Large intestine (tissue), 3 donors: ENCODE measurements around the gene SLC2A13. TPM values are rescaled to one million over a fixed set of nuclear protein-coding genes. Genes with fewer than 3 reads are reported as not detected.
"Not testable (repeated sequence)": the region's sequence is repeated elsewhere in the genome, so short reads cannot be mapped to it uniquely, and the experiment has no call there.

Experiments used
- DNase-seq, 2 donors: peaks; one replicate each; pipeline versions ENCODE4 v3.0.0 to v3.0.0-alpha.2; 2013
- H3K27ac ChIP-seq: one replicate; pipeline ENCODE4 v1.5.1; 2013; ENCODE audit warnings: low read length
- H3K27me3 ChIP-seq: 2 replicates; pipeline ENCODE4 v1.6.1; 2013; ENCODE audit warnings: low read length; ENCODE audit not compliant: control insufficient read depth, insufficient read depth
- H3K36me3 ChIP-seq: 2 replicates; pipeline ENCODE4 v1.6.1; 2013; ENCODE audit warnings: low read length; ENCODE audit not compliant: control insufficient read depth, insufficient read depth
- H3K4me1 ChIP-seq: one replicate; pipeline ENCODE4 v1.6.1; 2013; ENCODE audit warnings: low read length; ENCODE audit not compliant: control insufficient read depth, insufficient read depth
- H3K4me3 ChIP-seq: one replicate; pipeline ENCODE4 v1.5.1; 2013; ENCODE audit warnings: low read length
- H3K9me3 ChIP-seq: one replicate; pipeline ENCODE4 v1.6.1; 2013; ENCODE audit warnings: mild to moderate bottlenecking, low read depth, low read length, moderate library complexity; ENCODE audit not compliant: control insufficient read depth
- WGBS: methylation state at CpG from one replicate; pipeline ENCODE4 v1.1.5; 2013; ENCODE audit warnings: low lambda C conversion rate; ENCODE audit not compliant: insufficient coverage; 5-methylcytosine and 5-hydroxymethylcytosine counted together
- polyA plus RNA-seq: library from polyadenylated mRNA; unstranded; fragments of 120-200 nt; gene quantifications from one replicate; pipeline ENCODE4 v1.2.1, GENCODE V29; 2013

Gene SLC2A13
- polyA plus RNA-seq, 1 donor, result 21.4 TPM

- Histone ChIP-seq H3K36me3 (no peaks in the 10 kb centered on the region), H3K9me3 (no peaks in the 10 kb centered on the region), H3K4me1 (no peaks in the 10 kb centered on the region), H3K27me3 (no peaks in the 10 kb centered on the region), H3K4me3 (no peak overlapping the region), H3K27ac (no peak overlapping the region)
- WGBS, result 89% methylated on average over 1 of the region's 14 CpGs
- no peak for DNase-seq
These were observed 159.3 kb downstream of the SLC2A13 start for GRCh38 chr12:39946361-39947280.

- Histone ChIP-seq H3K9me3 (no peaks in the 10 kb centered on the region), H3K27me3 (no peaks in the 10 kb centered on the region), H3K4me1 (no peaks in the 10 kb centered on the region), H3K27ac (no peak overlapping the region), H3K36me3 (no peaks in the 10 kb centered on the region), H3K4me3 (no peak overlapping the region)
- WGBS, result no CpG with 5 or more reads among the region's 1 CpG
- DNase-seq, result no peak
These were observed 168.8 kb downstream of the SLC2A13 start for GRCh38 chr12:39937119-39937518.

- no CpG with 5 or more reads among the region's 2 CpGs for WGBS
- no peak for DNase-seq
- Histone ChIP-seq H3K4me1 (no peaks in the 10 kb centered on the region), H3K36me3 (no peaks in the 10 kb centered on the region), H3K4me3 (no peak overlapping the region), H3K27me3 (no peaks in the 10 kb centered on the region), H3K9me3 (no peaks in the 10 kb centered on the region), H3K27ac (no peak overlapping the region)
These were observed 170.0 kb downstream of the SLC2A13 start for GRCh38 chr12:39935839-39936238.

GRCh38 chr12:39935275-39935674 lies 170.6 kb downstream of the SLC2A13 start:
- DNase-seq, result no peak
- WGBS, result no CpG with 5 or more reads among the region's 1 CpG
- H3K27ac ChIP-seq, result no peak overlapping the region

GRCh38 chr12:39931857-39932256 lies 174.0 kb downstream of the SLC2A13 start:
- Histone ChIP-seq H3K36me3 (no peaks in the 10 kb centered on the region), H3K4me1 (no peaks in the 10 kb centered on the region), H3K27me3 (no peaks in the 10 kb centered on the region), H3K9me3 (no peaks in the 10 kb centered on the region), H3K27ac (no peak overlapping the region), H3K4me3 (no peak overlapping the region)
- DNase-seq, result no peak

More at GRCh38 chr12:39935275-39935674, 170.6 kb downstream of the SLC2A13 start:
- no peaks in the 10 kb centered on the region for H3K4me1 ChIP-seq
- no peaks in the 10 kb centered on the region for H3K27me3 ChIP-seq
- no peaks in the 10 kb centered on the region for H3K9me3 ChIP-seq
- H3K4me3 ChIP-seq, result no peak overlapping the region
- H3K36me3 ChIP-seq, result no peaks in the 10 kb centered on the region

GRCh38 chr12:39931231-39931630 lies 174.7 kb downstream of the SLC2A13 start:
- no peaks in the 10 kb centered on the region for H3K4me1 ChIP-seq
- no peak overlapping the region for H3K27ac ChIP-seq
- no peak for DNase-seq
- H3K9me3 ChIP-seq, result no peaks in the 10 kb centered on the region
- no peaks in the 10 kb centered on the region for H3K36me3 ChIP-seq
- WGBS, result no CpG with 5 or more reads among the region's 4 CpGs
- no peaks in the 10 kb centered on the region for H3K27me3 ChIP-seq
- H3K4me3 ChIP-seq, result no peak overlapping the region

- H3K27ac ChIP-seq, result no peak overlapping the region
- no peak for DNase-seq
- H3K4me1 ChIP-seq, result no peaks in the 10 kb centered on the region
- no peaks in the 10 kb centered on the region for H3K36me3 ChIP-seq
- WGBS, result 69% methylated on average over 2 of the region's 3 CpGs
- no peak overlapping the region for H3K4me3 ChIP-seq
- no peaks in the 10 kb centered on the region for H3K27me3 ChIP-seq
- H3K9me3 ChIP-seq, result no peaks in the 10 kb centered on the region
These were observed 175.8 kb downstream of the SLC2A13 start for GRCh38 chr12:39930101-39930500.

GRCh38 chr12:39928181-39928899 lies 177.5 kb downstream of the SLC2A13 start:
- Histone ChIP-seq H3K9me3 (no peaks in the 10 kb centered on the region), H3K4me3 (no peak overlapping the region), H3K36me3 (no peaks in the 10 kb centered on the region), H3K27ac (no peak overlapping the region), H3K4me1 (no peaks in the 10 kb centered on the region), H3K27me3 (no peaks in the 10 kb centered on the region)
- no peak for DNase-seq
- WGBS, result 100% methylated on average over 1 of the region's 1 CpG

- DNase-seq, result no peak
- no peaks in the 10 kb centered on the region for H3K9me3 ChIP-seq
- no peaks in the 10 kb centered on the region for H3K27me3 ChIP-seq
- 67% methylated on average over 1 of the region's 5 CpGs for WGBS
- H3K27ac ChIP-seq, result no peak overlapping the region
- no peak overlapping the region for H3K4me3 ChIP-seq
- H3K4me1 ChIP-seq, result no peaks in the 10 kb centered on the region
- H3K36me3 ChIP-seq, result no peaks in the 10 kb centered on the region
These were observed 182.5 kb downstream of the SLC2A13 start for GRCh38 chr12:39923364-39923763.

- not testable (repeated sequence) for H3K9me3 ChIP-seq, H3K27me3 ChIP-seq, H3K36me3 ChIP-seq, H3K27ac ChIP-seq, H3K4me3 ChIP-seq, DNase-seq, H3K4me1 ChIP-seq
These were observed 183.3 kb downstream of the SLC2A13 start for GRCh38 chr12:39922598-39922997.
